Measurements from ENCODE around the gene CCL13. TPM values are rescaled to one million over a fixed set of nuclear protein-coding genes. Genes with fewer than 3 reads are reported as not detected.

Gene CCL13
- total and polyA plus RNA-seq, 2 experiments from 2014 or later: not detected

DNA sequence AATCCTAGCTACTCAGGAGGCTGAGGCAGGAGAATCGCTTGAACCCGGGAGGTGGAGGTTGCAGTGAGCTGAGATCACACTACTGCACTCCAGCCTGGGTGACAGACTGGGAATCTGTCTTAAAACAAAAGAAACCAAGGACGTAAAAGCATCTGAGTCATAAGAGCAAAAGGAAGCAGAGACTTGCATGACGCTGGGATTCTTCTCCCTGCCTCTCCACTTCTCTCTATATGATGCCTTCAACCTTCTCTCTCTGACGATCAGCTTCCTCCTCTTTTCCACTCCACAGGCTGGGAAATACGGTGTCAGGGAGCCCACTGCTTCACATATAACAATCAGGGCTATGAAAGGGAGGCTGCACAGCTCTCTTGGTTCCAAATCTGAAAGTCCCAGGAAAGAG lies 49.9 kb downstream of the CCL13 start:
- H3K27ac ChIP-seq: no peak overlapping the region
- no peaks in the 10 kb centered on the region for H3K9me2 ChIP-seq (replicated peaks; ENCODE audit: insufficient read depth)
- H3K79me2 ChIP-seq: no peaks in the 10 kb centered on the region
- TF ChIP-seq EZH2 (IDR thresholded peaks at IDR 0.05; ENCODE audit: borderline replicate concordance) (no peak), EZH2phosphoT487 (IDR thresholded peaks at IDR 0.05; ENCODE audit: low read depth, severe bottlenecking, unreplicated experiment) (no peak)
- TF ChIP-seq, protein P1, sequence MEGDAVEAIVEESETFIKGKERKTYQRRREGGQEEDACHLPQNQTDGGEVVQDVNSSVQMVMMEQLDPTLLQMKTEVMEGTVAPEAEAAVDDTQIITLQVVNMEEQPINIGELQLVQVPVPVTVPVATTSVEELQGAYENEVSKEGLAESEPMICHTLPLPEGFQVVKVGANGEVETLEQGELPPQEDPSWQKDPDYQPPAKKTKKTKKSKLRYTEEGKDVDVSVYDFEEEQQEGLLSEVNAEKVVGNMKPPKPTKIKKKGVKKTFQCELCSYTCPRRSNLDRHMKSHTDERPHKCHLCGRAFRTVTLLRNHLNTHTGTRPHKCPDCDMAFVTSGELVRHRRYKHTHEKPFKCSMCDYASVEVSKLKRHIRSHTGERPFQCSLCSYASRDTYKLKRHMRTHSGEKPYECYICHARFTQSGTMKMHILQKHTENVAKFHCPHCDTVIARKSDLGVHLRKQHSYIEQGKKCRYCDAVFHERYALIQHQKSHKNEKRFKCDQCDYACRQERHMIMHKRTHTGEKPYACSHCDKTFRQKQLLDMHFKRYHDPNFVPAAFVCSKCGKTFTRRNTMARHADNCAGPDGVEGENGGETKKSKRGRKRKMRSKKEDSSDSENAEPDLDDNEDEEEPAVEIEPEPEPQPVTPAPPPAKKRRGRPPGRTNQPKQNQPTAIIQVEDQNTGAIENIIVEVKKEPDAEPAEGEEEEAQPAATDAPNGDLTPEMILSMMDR (IDR thresholded peaks at IDR 0.05; ENCODE audit: poor library complexity): no peak
- 92% methylated on average over 6 of the region's 6 CpGs for WGBS (ENCODE audit: low lambda C conversion rate, missing lambda C conversion rate)
- H3K9me3 ChIP-seq (ENCODE audit: low read depth): no peaks in the 10 kb centered on the region
- no peak overlapping the region for H2AFZ ChIP-seq
- H3K4me1 ChIP-seq (ENCODE audit: insufficient read depth): no peaks in the 10 kb centered on the region
- no peak for DNase-seq (ENCODE audit: low spot score)
- no peak overlapping the region for H3K4me3 ChIP-seq
- no peaks in the 10 kb centered on the region for H3K36me3 ChIP-seq (replicated peaks; ENCODE audit: insufficient read depth, low read depth)
- no peak overlapping the region for H3K4me2 ChIP-seq
- H3K27me3 ChIP-seq: peaks cover 21% of the 10 kb centered on the region
- no peaks in the 10 kb centered on the region for H4K20me1 ChIP-seq (ENCODE audit: insufficient read depth, poor library complexity, severe bottlenecking)

Other genes starting within 250 kb of the CCL13 start
- 27.4 and 27.5 TPM in 2 replicates for gene CCL2, start 101.2 kb upstream of the CCL13 start, total RNA-seq
- 54.0 and 64.8 TPM in 2 replicates for gene CCL2, start 101.2 kb upstream of the CCL13 start, polyA plus RNA-seq
- not detected in 2 replicates for gene CCL7, start 86.3 kb upstream of the CCL13 start, total RNA-seq
- gene CCL7, start 86.3 kb upstream of the CCL13 start, polyA plus RNA-seq: 0.69 and 1.2 TPM in 2 replicates
- 0.40 TPM in 1 of 2 replicates, not detected in the other for gene CCL11, start 70.7 kb upstream of the CCL13 start, total RNA-seq
- gene CCL11, start 70.7 kb upstream of the CCL13 start, polyA plus RNA-seq: 0.29 and 0.82 TPM in 2 replicates
- gene CCL8, start 37.0 kb upstream of the CCL13 start, total RNA-seq: 0.12 TPM in 1 of 2 replicates, not detected in the other
- gene CCL8, start 37.0 kb upstream of the CCL13 start, polyA plus RNA-seq: 1.6 TPM in 1 of 2 replicates, not detected in the other
- not detected in 2 replicates for gene CCL1, start 6.8 kb downstream of the CCL13 start, total RNA-seq
- gene CCL1, start 6.8 kb downstream of the CCL13 start, polyA plus RNA-seq: not detected in 2 replicates
- gene TMEM132E, start 223.1 kb downstream of the CCL13 start, total RNA-seq: 0.27 and 0.28 TPM in 2 replicates
- 0.98 and 1.2 TPM in 2 replicates for gene TMEM132E, start 223.1 kb downstream of the CCL13 start, polyA plus RNA-seq

All from hepatocyte (in vitro differentiated cells).